ENCODE data around the gene LRRC3B. TPM values are rescaled to one million over a fixed set of nuclear protein-coding genes. Genes with fewer than 3 reads are reported as not detected.

Gene LRRC3B
- total and polyA plus RNA-seq, 4 donors = 0.08 to 0.19 TPM; not detected in 2

- no peaks in the 10 kb centered on the region for H3K36me3 ChIP-seq (ENCODE audit: control insufficient read depth in 4 of 4, insufficient read depth in 3 of 4, low read depth in 1 of 4, low read length in 3 of 4)
- no peak for DNase-seq (ENCODE audit: low spot score)
- H3K4me3 ChIP-seq (ENCODE audit: low read depth in 1 of 3, low read length in 3 of 3) = no peak overlapping the region
- H3K27me3 ChIP-seq (ENCODE audit: control insufficient read depth in 4 of 4, insufficient read depth in 4 of 4, low read length in 3 of 4) = peaks cover 0 to 2% (median 0%) of the 10 kb centered on the region in 4 donors
- H3K4me1 ChIP-seq (ENCODE audit: control insufficient read depth in 4 of 4, insufficient read depth in 4 of 4, low read length in 3 of 4) = no peaks in the 10 kb centered on the region
- no peak overlapping the region for H3K27ac ChIP-seq (ENCODE audit: low read depth in 1 of 2, low read length in 2 of 2)
- TF ChIP-seq MAX (IDR thresholded peaks at IDR 0.05) = no peak
- H3K9me3 ChIP-seq (ENCODE audit: control insufficient read depth in 4 of 4, low read length in 3 of 4) = no peaks in the 10 kb centered on the region
- no peak overlapping the region for H3K9ac ChIP-seq (ENCODE audit: low read depth in 1 of 2, low read length in 2 of 2)
- WGBS = 46% methylated on average over 1 of the region's 1 CpG
These were observed 8.8 kb downstream of the LRRC3B start for GRCh38 chr3:26631390-26631738.

DNA sequence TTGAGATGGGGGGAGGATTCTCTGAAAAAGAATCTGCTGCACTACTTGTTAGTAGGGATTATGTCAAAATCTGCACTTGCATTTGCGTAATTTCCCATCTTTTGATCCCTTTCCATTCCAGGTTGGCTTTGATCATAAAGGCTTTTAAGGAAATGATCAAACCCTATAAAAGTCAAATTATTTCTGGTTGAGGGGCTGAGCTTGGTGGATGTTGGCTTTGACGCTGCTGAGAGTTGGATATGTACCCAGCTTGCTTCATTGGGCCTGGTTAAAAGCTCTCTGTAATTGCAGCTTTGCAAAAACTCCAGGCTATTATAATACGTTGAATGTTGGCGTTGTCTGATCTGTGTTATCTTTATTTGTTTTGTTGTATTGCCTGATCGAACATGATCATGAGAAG is 12.0 kb downstream of the LRRC3B start:
- no peak overlapping the region for H3K9ac ChIP-seq (ENCODE audit: low read depth in 1 of 2, low read length in 2 of 2)
- H3K27me3 ChIP-seq (ENCODE audit: control insufficient read depth in 4 of 4, insufficient read depth in 4 of 4, low read length in 3 of 4) = no peaks in the 10 kb centered on the region
- 58% methylated on average over 5 of the region's 5 CpGs for WGBS
- no peaks in the 10 kb centered on the region for H3K9me3 ChIP-seq (ENCODE audit: control insufficient read depth in 4 of 4, low read length in 3 of 4)
- no peak overlapping the region for H3K4me3 ChIP-seq (ENCODE audit: low read depth in 1 of 3, low read length in 3 of 3)
- H3K36me3 ChIP-seq (ENCODE audit: control insufficient read depth in 4 of 4, insufficient read depth in 3 of 4, low read depth in 1 of 4, low read length in 3 of 4) = no peaks in the 10 kb centered on the region
- TF ChIP-seq RAD21 (IDR thresholded peaks at IDR 0.05) (no peak), EGR1 (IDR thresholded peaks at IDR 0.05; ENCODE audit: low read depth in 2 of 2) (no peak), RXRA (IDR thresholded peaks at IDR 0.05) (no peak), FOXA1 (IDR thresholded peaks at IDR 0.05) (no peak), YY1 (IDR thresholded peaks at IDR 0.05) (no peak), ZBTB33 (IDR thresholded peaks at IDR 0.05) (no peak), JUND (IDR thresholded peaks at IDR 0.05) (no peak), HNF4G (IDR thresholded peaks at IDR 0.05) (no peak), TAF1 (conservative IDR thresholded peaks at IDR 0.05) (no peak), MAX (IDR thresholded peaks at IDR 0.05) (no peak), NR2F2 (IDR thresholded peaks at IDR 0.05) (no peak)
- TF ChIP-seq, protein P1, sequence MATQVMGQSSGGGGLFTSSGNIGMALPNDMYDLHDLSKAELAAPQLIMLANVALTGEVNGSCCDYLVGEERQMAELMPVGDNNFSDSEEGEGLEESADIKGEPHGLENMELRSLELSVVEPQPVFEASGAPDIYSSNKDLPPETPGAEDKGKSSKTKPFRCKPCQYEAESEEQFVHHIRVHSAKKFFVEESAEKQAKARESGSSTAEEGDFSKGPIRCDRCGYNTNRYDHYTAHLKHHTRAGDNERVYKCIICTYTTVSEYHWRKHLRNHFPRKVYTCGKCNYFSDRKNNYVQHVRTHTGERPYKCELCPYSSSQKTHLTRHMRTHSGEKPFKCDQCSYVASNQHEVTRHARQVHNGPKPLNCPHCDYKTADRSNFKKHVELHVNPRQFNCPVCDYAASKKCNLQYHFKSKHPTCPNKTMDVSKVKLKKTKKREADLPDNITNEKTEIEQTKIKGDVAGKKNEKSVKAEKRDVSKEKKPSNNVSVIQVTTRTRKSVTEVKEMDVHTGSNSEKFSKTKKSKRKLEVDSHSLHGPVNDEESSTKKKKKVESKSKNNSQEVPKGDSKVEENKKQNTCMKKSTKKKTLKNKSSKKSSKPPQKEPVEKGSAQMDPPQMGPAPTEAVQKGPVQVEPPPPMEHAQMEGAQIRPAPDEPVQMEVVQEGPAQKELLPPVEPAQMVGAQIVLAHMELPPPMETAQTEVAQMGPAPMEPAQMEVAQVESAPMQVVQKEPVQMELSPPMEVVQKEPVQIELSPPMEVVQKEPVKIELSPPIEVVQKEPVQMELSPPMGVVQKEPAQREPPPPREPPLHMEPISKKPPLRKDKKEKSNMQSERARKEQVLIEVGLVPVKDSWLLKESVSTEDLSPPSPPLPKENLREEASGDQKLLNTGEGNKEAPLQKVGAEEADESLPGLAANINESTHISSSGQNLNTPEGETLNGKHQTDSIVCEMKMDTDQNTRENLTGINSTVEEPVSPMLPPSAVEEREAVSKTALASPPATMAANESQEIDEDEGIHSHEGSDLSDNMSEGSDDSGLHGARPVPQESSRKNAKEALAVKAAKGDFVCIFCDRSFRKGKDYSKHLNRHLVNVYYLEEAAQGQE (IDR thresholded peaks at IDR 0.05) = no peak
- DNase-seq (ENCODE audit: low spot score) = no peak
- no peak overlapping the region for H3K27ac ChIP-seq (ENCODE audit: low read depth in 1 of 2, low read length in 2 of 2)
- H3K4me1 ChIP-seq (ENCODE audit: control insufficient read depth in 4 of 4, insufficient read depth in 4 of 4, low read length in 3 of 4) = no peaks in the 10 kb centered on the region

DNA sequence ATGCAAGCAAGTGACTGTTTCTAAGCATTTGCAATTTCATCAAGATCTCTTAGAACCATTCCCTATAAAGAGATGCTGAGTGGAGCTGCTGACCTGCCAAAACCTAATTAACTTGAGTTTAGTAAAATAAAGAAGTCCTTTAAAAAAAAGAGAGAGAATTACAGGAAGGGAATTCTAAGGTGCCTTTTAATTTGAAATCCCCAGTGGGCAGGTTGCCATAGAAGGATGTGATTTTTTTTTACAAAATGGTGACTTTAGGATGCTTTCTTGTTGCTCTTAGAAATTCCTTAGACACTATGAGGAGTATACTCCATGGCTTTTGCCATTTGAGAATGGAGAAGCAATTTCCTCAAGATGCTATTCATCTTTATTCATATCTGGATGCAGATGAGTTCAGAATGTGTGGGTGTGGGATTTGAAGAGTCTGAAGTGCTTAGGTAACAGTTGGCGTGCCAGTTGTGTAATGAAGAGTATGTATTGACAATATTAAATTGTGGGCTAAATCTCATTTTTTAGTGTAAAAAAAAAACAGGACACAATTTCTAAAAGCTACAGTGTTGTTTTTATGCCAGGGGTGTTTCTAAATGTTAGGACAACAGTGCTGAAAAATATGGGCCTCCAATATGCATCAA is 13.6 kb downstream of the LRRC3B start:
- H3K4me3 ChIP-seq (ENCODE audit: low read depth in 1 of 3, low read length in 3 of 3) = no peak overlapping the region
- no peak for DNase-seq (ENCODE audit: low spot score)
- no peaks in the 10 kb centered on the region for H3K4me1 ChIP-seq (ENCODE audit: control insufficient read depth in 4 of 4, insufficient read depth in 4 of 4, low read length in 3 of 4)
- H3K27me3 ChIP-seq (ENCODE audit: control insufficient read depth in 4 of 4, insufficient read depth in 4 of 4, low read length in 3 of 4) = no peaks in the 10 kb centered on the region
- H3K27ac ChIP-seq (ENCODE audit: low read depth in 1 of 2, low read length in 2 of 2) = no peak overlapping the region
- H3K36me3 ChIP-seq (ENCODE audit: control insufficient read depth in 4 of 4, insufficient read depth in 3 of 4, low read depth in 1 of 4, low read length in 3 of 4) = no peaks in the 10 kb centered on the region
- 88% methylated on average over 1 of the region's 1 CpG for WGBS
- H3K9ac ChIP-seq (ENCODE audit: low read depth in 1 of 2, low read length in 2 of 2) = no peak overlapping the region
- no peak for TF ChIP-seq MAX (IDR thresholded peaks at IDR 0.05)
- no peaks in the 10 kb centered on the region for H3K9me3 ChIP-seq (ENCODE audit: control insufficient read depth in 4 of 4, low read length in 3 of 4)
